ENCODE data around the gene ACSM3. TPM values are rescaled to one million over a fixed set of nuclear protein-coding genes. Genes with fewer than 3 reads are reported as not detected.

ACSM3 gene
- total RNA-seq, 6 experiments from 2014 or later = 24.5 to 109 (median 57.9) TPM

GRCh38 chr16:20740901-20741521 lies 22.8 kb upstream of the ACSM3 start:
- Histone ChIP-seq H3K4me3 (peak overlapping the region; percentile 79 to 95 (median 91)), H3K27ac (peak overlapping the region; percentile 87 to 95 (median 92)), H3K4me1 (peaks cover 0 to 30% (median 4%) of the 10 kb centered on the region in 4 donors), H3K9me3 (no peaks in the 10 kb centered on the region), H3K27me3 (no peaks in the 10 kb centered on the region), H3K36me3 (peaks cover 0 to 29% (median 10%) of the 10 kb centered on the region in 4 donors)
- DNase-seq (peak; percentile 92 to 94 (median 92)), ATAC-seq (peak; percentile 86 to 90 (median 87))
- intact Hi-C loops (cut with DNase I) = no loop called here
- under 1% methylated on average over 20 of the region's 36 CpGs for WGBS (ENCODE audit: insufficient coverage, low coverage, low lambda C conversion rate, missing lambda C conversion rate)
- no peak for TF ChIP-seq CTCF (IDR thresholded peaks at IDR 0.05)
- no peak for TF ChIP-seq POLR2A (IDR thresholded peaks at IDR 0.05)

GRCh38 chr16:20741554-20742285 lies 22.1 kb upstream of the ACSM3 start, which contains the start of gene THUMPD1:
Gene THUMPD1, minus strand, starts transcription at chr16:20741818. Its CDS starts 79 bp downstream, at chr16:20741739.
- 8% methylated on average over 8 of the region's 42 CpGs for WGBS (ENCODE audit: insufficient coverage, low coverage, low lambda C conversion rate, missing lambda C conversion rate)
- intact Hi-C loops (cut with DNase I) = no loop called here
- ATAC-seq = peak; percentile 91 to 96 (median 96)

GRCh38 chr16:20743591-20743990 lies 20.2 kb upstream of the ACSM3 start:
- peak in 1 of 3 donors; percentile 61 for DNase-seq
- peak; percentile 10 to 27 (median 14) for ATAC-seq
- Histone ChIP-seq H3K9me3 (no peaks in the 10 kb centered on the region), H3K36me3 (peaks cover 0 to 4% (median 0%) of the 10 kb centered on the region in 4 donors), H3K27me3 (no peaks in the 10 kb centered on the region), H3K4me1 (peaks cover 0 to 30% (median 4%) of the 10 kb centered on the region in 4 donors), H3K27ac (peak overlapping the region in 2 of 3 donors; percentile 37 to 78), H3K4me3 (no peak overlapping the region)
- TF ChIP-seq POLR2A (IDR thresholded peaks at IDR 0.05) (no peak), CTCF (IDR thresholded peaks at IDR 0.05) (no peak)
- intact Hi-C loops (cut with DNase I) = no loop called here

More at GRCh38 chr16:20741554-20742285, 22.1 kb upstream of the ACSM3 start, which contains the start of gene THUMPD1:
- no peaks in the 10 kb centered on the region for H3K9me3 ChIP-seq
- TF ChIP-seq POLR2A (IDR thresholded peaks at IDR 0.05) (peak; percentile 74), CTCF (IDR thresholded peaks at IDR 0.05) (peak in 1 of 4 donors; percentile 11)
- peak; percentile 96 to 98 (median 98) for DNase-seq
- no peaks in the 10 kb centered on the region for H3K27me3 ChIP-seq
- peak within 1 kb of the TSS; percentile 87 to 95 (median 92) for H3K27ac ChIP-seq
- peak within 1 kb of the TSS; percentile 79 to 95 (median 91) for H3K4me3 ChIP-seq
- H3K36me3 ChIP-seq = peaks cover 0 to 22% (median 6%) of the 10 kb centered on the region in 4 donors
- peaks cover 0 to 30% (median 4%) of the 10 kb centered on the region in 4 donors for H3K4me1 ChIP-seq

GRCh38 chr16:20744922-20745440 lies 18.8 kb upstream of the ACSM3 start:
- no peaks in the 10 kb centered on the region for H3K9me3 ChIP-seq
- H3K4me3 ChIP-seq = no peak overlapping the region
- DNase-seq (no peak), ATAC-seq (no peak)
- TF ChIP-seq CTCF (IDR thresholded peaks at IDR 0.05) = no peak
- TF ChIP-seq POLR2A (IDR thresholded peaks at IDR 0.05) = no peak
- H3K27me3 ChIP-seq = no peaks in the 10 kb centered on the region
- H3K4me1 ChIP-seq = peaks cover 0 to 22% (median 4%) of the 10 kb centered on the region in 4 donors
- no peaks in the 10 kb centered on the region for H3K36me3 ChIP-seq
- intact Hi-C loops (cut with DNase I) = no loop called here
- H3K27ac ChIP-seq = no peak overlapping the region
- 46% methylated on average over 7 of the region's 7 CpGs for WGBS (ENCODE audit: insufficient coverage, low coverage, low lambda C conversion rate, missing lambda C conversion rate)

Measured in right lobe of liver (tissue), 6 donors.